SU-DHL-6 (cell line): ENCODE data around the gene CD99L2.

Experiments
- H2AFZ ChIP-seq: fragments of 200-600 bp; sonication (generic); 2 replicates; pipeline ENCODE4 v1.6.1; 2014; ENCODE audit warnings: low read depth, mild to moderate bottlenecking, moderate library complexity, mixed read lengths, antibody characterized with exemption, low read length; ENCODE audit not compliant: severe bottlenecking
- H3F3A ChIP-seq: fragments of 200-600 bp; shearing (Covaris generic); 2 replicates; pipeline ENCODE4 v1.6.0; 2016; ENCODE audit warnings: antibody characterized with exemption, mild to moderate bottlenecking; ENCODE audit not compliant: insufficient read depth
- H3K27ac ChIP-seq: fragments of 200-600 bp; sonication (generic); 2 replicates; pipeline ENCODE4 v1.5.1; 2016; ENCODE audit warnings: low read depth, mild to moderate bottlenecking, low read length, moderate library complexity, mixed read lengths
- H3K27me3 ChIP-seq: fragments of 200-600 bp; sonication (generic), shearing (Covaris generic); 2 replicates; pipeline ENCODE4 v1.6.0; 2014; ENCODE audit warnings: mild to moderate bottlenecking, low read length
- H3K36me3 ChIP-seq: fragments of 200-600 bp; sonication (generic); 2 replicates; pipeline ENCODE4 v1.6.1; 2014; ENCODE audit warnings: mild to moderate bottlenecking, low read length, mixed read lengths
- H3K4me2 ChIP-seq: fragments of 300-600, 200-600 bp; shearing (Covaris generic), sonication (generic); 2 replicates; pipeline ENCODE4 v1.6.0; 2014; ENCODE audit warnings: low read length, low read depth, mild to moderate bottlenecking; ENCODE audit not compliant: poor library complexity, severe bottlenecking
- H3K4me3 ChIP-seq: fragments of 200-600 bp; sonication (generic); 2 replicates; pipeline ENCODE4 v1.5.1; 2014; ENCODE audit warnings: antibody characterized with exemption, low read length, mild to moderate bottlenecking, mixed read lengths; ENCODE audit not compliant: insufficient read depth, poor library complexity, severe bottlenecking
- H3K79me2 ChIP-seq: fragments of 200-600 bp; sonication (generic); 2 replicates; pipeline ENCODE4 v1.6.1; 2014; ENCODE audit warnings: mild to moderate bottlenecking, low read length, moderate library complexity; ENCODE audit not compliant: insufficient read depth
- H3K9ac ChIP-seq: fragments of 200-600 bp; sonication (generic); 2 replicates; pipeline ENCODE4 v1.7.0; 2014; ENCODE audit warnings: mild to moderate bottlenecking, low read length
- H3K9me2 ChIP-seq: fragments of 200-600 bp; sonication (generic); replicated peaks from 2 replicates; pipeline ENCODE4 v1.6.1; 2014; ENCODE audit warnings: low read length; ENCODE audit not compliant: insufficient read depth
- H3K9me3 ChIP-seq: fragments of 200-600 bp; sonication (generic); 2 replicates; pipeline ENCODE4 v1.6.1; 2014; ENCODE audit warnings: low read length, mixed read lengths; ENCODE audit not compliant: insufficient read depth
- H4K20me1 ChIP-seq: fragments of 200-600 bp; sonication (generic); 2 replicates; pipeline ENCODE4 v1.6.1; 2014; ENCODE audit warnings: low read depth, mild to moderate bottlenecking, antibody characterized with exemption, low read length, moderate library complexity, mixed read lengths
- EZH2phosphoT487 ChIP-seq: fragments of 200-600 bp; sonication (generic), shearing (Covaris generic); conservative IDR thresholded peaks from 2 replicates; pipeline ENCODE4 v1.6.1; 2018; ENCODE audit warnings: mild to moderate bottlenecking, antibody characterized with exemption, low read length, moderate library complexity, mixed read lengths
- TF ChIP-seq, protein P1 (sequence below): fragments of 200-600 bp; sonication (generic); IDR thresholded peaks from one replicate; pipeline ENCODE4 v1.5.1; 2017; ENCODE audit warnings: antibody characterized with exemption, mild to moderate bottlenecking, low read length, moderate library complexity; ENCODE audit not compliant: insufficient read depth, poor library complexity, severe bottlenecking

The CD99L2 gene

DNA sequence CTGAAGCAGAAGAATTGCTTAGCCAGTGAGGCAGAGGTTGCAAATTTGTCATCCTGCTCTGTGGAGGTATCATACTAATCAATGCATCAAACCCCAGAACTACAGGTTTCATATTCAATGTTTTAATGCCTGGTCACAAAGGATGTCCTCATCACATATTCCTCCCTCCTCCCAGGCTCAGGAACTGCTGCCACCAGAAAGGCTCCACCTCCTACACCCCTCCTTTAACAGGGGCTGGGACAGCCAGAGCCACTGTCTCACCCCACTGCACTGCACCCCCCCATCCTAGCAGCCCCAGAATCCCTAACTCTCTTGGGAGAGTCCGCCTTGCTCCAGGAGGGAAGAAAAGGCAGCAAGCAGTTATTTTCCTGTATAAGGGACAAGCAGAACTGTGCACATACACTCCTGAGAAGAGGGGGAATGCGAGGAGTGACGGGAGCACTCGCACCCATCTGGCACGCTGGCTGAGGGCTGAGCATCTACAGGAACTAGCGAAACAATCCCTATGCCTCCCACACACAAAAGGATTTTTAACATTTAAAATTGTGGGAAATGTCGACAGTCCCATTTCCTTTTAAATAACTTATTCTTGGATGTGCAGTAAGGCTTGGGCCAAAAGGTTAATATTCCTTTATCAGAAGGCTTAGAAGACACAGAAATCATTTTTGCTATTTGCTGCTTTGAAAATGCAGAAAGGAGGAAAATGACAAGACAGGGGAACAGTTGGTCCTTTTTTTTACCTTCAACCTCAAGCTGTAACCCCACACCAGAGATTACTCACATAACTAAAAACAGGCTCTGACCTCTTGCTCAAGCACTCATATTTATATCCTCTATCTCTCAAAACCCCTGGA, 27.8 kb downstream of the CD99L2 start:
- H3K4me2 ChIP-seq, result no peak overlapping the region
- H3K9ac ChIP-seq, result no peak overlapping the region
- no peak overlapping the region for H2AFZ ChIP-seq
- no peaks in the 10 kb centered on the region for H3K36me3 ChIP-seq
- H3F3A ChIP-seq, result no peaks in the 10 kb centered on the region
- no peaks in the 10 kb centered on the region for H3K79me2 ChIP-seq
- H3K9me2 ChIP-seq, result no peaks in the 10 kb centered on the region
- no peaks in the 10 kb centered on the region for H3K27me3 ChIP-seq
- no peaks in the 10 kb centered on the region for H3K9me3 ChIP-seq
- H3K27ac ChIP-seq, result no peak overlapping the region
- no peak for TF ChIP-seq EZH2phosphoT487
- TF ChIP-seq, protein P1, sequence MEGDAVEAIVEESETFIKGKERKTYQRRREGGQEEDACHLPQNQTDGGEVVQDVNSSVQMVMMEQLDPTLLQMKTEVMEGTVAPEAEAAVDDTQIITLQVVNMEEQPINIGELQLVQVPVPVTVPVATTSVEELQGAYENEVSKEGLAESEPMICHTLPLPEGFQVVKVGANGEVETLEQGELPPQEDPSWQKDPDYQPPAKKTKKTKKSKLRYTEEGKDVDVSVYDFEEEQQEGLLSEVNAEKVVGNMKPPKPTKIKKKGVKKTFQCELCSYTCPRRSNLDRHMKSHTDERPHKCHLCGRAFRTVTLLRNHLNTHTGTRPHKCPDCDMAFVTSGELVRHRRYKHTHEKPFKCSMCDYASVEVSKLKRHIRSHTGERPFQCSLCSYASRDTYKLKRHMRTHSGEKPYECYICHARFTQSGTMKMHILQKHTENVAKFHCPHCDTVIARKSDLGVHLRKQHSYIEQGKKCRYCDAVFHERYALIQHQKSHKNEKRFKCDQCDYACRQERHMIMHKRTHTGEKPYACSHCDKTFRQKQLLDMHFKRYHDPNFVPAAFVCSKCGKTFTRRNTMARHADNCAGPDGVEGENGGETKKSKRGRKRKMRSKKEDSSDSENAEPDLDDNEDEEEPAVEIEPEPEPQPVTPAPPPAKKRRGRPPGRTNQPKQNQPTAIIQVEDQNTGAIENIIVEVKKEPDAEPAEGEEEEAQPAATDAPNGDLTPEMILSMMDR, result no peak
- H4K20me1 ChIP-seq, result no peaks in the 10 kb centered on the region
- no peak overlapping the region for H3K4me3 ChIP-seq

DNA sequence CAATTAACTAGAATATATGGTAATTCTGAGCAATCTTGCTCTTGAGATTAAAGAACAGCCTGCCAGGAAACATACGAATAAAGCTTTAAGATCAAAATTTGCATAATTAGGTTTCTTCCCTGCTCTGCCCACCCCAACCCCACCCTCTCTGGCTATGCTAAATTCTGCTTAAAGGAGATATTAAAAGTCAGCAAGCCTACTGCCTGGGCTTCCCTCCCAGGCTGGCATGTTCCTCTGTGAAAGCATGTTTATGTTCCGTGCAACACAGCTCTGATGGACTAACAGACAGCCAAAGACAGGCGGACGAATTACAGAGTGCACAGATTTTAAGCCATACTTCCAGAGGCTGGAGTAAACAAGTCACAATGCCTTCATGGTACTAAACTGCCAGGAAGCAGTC, 28.4 kb downstream of the CD99L2 start:
- Histone ChIP-seq H3K4me2 (no peak overlapping the region), H3K79me2 (no peaks in the 10 kb centered on the region), H3F3A (no peaks in the 10 kb centered on the region), H3K9ac (no peak overlapping the region), H3K9me2 (no peaks in the 10 kb centered on the region), H2AFZ (no peak overlapping the region), H3K27ac (no peak overlapping the region), H3K36me3 (no peaks in the 10 kb centered on the region), H3K9me3 (no peaks in the 10 kb centered on the region), H4K20me1 (no peaks in the 10 kb centered on the region), H3K4me3 (no peak overlapping the region), H3K27me3 (no peaks in the 10 kb centered on the region)
- TF ChIP-seq, protein P1, result no peak

DNA sequence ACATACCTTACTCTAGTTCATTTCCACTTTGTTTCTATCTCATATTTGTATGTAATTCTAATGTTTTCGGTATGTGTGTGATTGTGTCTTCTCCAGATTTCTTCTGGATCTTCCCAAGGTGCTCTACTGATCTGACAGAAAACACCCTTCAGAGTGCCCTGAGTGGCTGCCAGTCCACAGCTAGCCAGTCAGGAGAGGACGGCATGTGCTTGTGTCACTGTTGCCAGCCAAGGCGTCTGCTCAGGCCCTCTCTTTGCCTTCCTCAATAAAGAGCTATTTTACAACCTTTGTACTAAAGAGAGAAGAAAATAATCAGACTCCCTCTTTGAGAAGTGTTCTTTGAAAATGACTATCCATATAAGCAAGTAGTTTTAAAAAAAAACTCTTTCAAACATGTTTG, 29.0 kb downstream of the CD99L2 start:
- H3K9ac ChIP-seq, result no peak overlapping the region
- TF ChIP-seq EZH2phosphoT487, result no peak
- TF ChIP-seq, protein P1, result no peak
- no peaks in the 10 kb centered on the region for H3K9me3 ChIP-seq
- H3K27ac ChIP-seq, result no peak overlapping the region
- no peak overlapping the region for H3K4me3 ChIP-seq
- no peaks in the 10 kb centered on the region for H3K27me3 ChIP-seq
- no peaks in the 10 kb centered on the region for H3K79me2 ChIP-seq
- no peaks in the 10 kb centered on the region for H3K9me2 ChIP-seq
- no peaks in the 10 kb centered on the region for H3K36me3 ChIP-seq
- no peak overlapping the region for H3K4me2 ChIP-seq
- H3F3A ChIP-seq, result no peaks in the 10 kb centered on the region
- H4K20me1 ChIP-seq, result no peaks in the 10 kb centered on the region
- H2AFZ ChIP-seq, result no peak overlapping the region
